BE2C (cell line): Measurements from ENCODE around the gene TK2.

Experiments used
- DNase-seq: peaks from one replicate; pipeline ENCODE4 v3.0.0-alpha.2; 2020
- H3K27me3 ChIP-seq: fragments of 250-450 bp; sonication (Bioruptor Pico); 2 replicates; pipeline ENCODE4 v1.5.1; 2020; ENCODE audit warnings: mild to moderate bottlenecking
- H3K36me3 ChIP-seq: fragments of 250-450 bp; sonication (Bioruptor Pico); 2 replicates; pipeline ENCODE4 v1.5.1; 2020; ENCODE audit warnings: mild to moderate bottlenecking
- H3K4me1 ChIP-seq: fragments of 250-450 bp; sonication (Bioruptor Pico); 2 replicates; pipeline ENCODE4 v1.5.1; 2020
- H3K4me3 ChIP-seq: 2 replicates; pipeline ENCODE4 v1.5.1; 2011; ENCODE audit warnings: low read depth, low read length
- H3K9me3 ChIP-seq: fragments of 250-450 bp; sonication (Bioruptor Pico); 2 replicates; pipeline ENCODE4 v1.5.1; 2020
- CTCF ChIP-seq: IDR thresholded peaks from 2 replicates; pipeline ENCODE4 v1.5.1; 2012; ENCODE audit warnings: mild to moderate bottlenecking, low read depth, low read length

Gene TK2

DNA sequence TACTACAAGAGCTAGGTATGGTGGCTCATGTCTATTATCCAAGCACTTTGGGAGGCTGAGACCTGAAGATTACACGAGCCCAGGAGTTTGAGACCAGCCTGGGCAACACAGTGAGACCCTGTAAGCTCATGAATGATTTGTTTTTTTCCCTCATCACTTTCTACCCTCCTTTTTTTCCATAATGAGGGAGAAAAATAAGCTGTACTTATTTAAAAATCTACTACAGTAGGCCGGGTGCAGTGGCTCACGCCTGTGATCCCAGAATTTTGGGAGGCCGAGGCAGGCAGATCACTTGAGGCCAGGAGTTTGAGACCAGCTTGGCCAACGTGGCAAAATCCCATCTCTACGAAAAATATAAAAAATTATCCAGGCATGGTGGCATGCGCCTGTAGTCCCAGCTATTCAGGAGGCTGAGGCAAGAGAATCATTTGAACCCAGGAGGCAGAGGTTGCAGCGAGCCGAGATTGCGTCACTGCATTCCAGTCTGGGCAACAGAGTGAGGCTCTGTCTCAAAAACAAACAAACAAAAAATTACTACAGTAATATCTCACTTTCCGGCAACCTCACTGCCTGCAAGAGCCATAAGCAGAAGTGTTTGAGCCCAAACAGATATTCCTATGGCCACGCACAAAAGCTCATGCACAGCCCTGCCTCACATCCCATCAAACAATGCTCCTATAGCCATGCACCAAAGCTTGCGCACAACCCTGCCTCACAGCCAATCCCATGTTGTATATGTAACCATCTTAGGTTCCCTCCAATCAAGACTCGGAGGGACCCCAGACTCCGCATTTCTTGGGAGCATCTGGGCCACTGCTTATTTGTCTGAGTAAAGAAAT lies 37.4 kb downstream of the TK2 start:
- Histone ChIP-seq H3K36me3 (no peaks in the 10 kb centered on the region), H3K4me3 (no peak overlapping the region), H3K27me3 (no peaks in the 10 kb centered on the region), H3K4me1 (peaks cover 22% of the 10 kb centered on the region), H3K9me3 (no peaks in the 10 kb centered on the region)
- TF ChIP-seq CTCF: no peak; the same call in 1 of the 2 replicates
- no peak for DNase-seq

GRCh38 chr16:66511602-66512271 lies 38.2 kb downstream of the TK2 start:
- Histone ChIP-seq H3K4me3 (no peak overlapping the region), H3K36me3 (no peaks in the 10 kb centered on the region)
- DNase-seq: peak; percentile 40

DNA sequence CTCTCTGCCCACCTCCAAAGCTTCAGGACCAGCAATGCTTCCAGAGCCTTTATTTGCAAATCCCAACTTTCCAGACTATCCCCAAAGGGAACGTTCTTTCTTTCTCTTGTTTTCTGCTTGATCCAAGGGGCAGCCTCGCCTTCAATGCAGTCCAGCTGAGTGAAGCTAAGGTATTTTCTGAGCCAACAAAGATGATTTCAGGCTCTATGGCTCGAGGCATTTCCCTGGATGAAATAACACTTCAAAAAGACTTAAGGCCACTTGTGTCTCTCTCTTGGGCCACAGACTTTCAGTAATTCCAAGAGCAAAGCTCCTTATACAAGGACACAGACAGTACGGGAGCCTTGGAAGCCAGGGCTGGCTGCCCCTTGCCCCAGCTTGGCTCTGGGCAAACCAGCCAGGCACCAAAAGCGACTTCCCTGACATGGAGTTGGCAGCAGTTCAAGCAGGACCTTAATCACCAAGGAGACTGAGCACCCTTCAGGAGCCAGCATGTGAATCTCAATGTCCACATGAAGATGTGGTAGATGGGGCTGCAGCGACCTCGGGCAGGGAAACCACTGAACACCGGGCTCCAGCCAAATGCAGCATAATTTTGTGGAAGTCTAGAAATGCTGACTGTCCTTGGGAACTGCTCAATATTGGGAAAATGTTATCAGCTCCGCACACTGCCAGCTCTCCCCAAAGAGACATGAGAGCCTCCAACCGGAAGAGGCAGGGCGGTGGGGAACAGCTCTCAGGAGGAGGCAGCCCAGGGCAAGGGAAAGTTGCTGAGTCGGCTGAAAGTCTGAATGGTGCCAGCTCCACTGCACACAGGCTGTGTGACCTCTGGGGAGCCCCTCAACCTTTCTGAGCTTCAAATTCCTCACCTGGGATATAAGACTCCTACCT lies 39.0 kb downstream of the TK2 start:
- Histone ChIP-seq H3K9me3 (no peaks in the 10 kb centered on the region), H3K27me3 (no peaks in the 10 kb centered on the region), H3K36me3 (no peaks in the 10 kb centered on the region), H3K4me1 (peaks cover 9% of the 10 kb centered on the region), H3K4me3 (no peak overlapping the region)
- DNase-seq: no peak
- TF ChIP-seq CTCF: no peak

More at GRCh38 chr16:66511602-66512271, 38.2 kb downstream of the TK2 start:
- Histone ChIP-seq H3K27me3 (no peaks in the 10 kb centered on the region), H3K9me3 (no peaks in the 10 kb centered on the region), H3K4me1 (peaks cover 15% of the 10 kb centered on the region)
- peak; percentile 50 for TF ChIP-seq CTCF

DNA sequence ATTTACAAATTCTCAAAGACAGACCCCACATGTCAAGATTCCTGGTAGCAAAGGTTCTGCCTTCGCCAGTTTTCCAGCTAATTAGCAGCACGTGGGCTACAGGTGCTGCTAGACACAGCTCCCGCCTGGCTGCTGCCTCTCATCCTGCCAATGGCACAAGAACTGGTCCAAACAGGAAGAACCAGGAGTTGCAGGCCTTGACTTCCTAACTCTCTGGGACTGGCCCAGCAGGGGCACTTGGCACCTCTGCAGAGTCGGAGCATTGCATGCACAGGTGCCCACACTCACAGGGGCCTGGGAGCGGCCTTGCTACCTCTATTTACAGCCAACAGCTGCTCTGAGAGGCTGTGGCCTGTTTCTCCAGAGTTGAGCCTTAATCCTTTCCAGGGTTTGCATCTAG lies 39.6 kb downstream of the TK2 start:
- no peak for TF ChIP-seq CTCF
- H3K4me1 ChIP-seq: peaks cover 9% of the 10 kb centered on the region

GRCh38 chr16:66509576-66509975 lies 40.3 kb downstream of the TK2 start:
- DNase-seq: no peak
- Histone ChIP-seq H3K4me1 (peaks cover 9% of the 10 kb centered on the region), H3K4me3 (no peak overlapping the region), H3K9me3 (no peaks in the 10 kb centered on the region), H3K27me3 (no peaks in the 10 kb centered on the region), H3K36me3 (no peaks in the 10 kb centered on the region)
- TF ChIP-seq CTCF: no peak

More for the DNA sequence above, 39.6 kb downstream of the TK2 start:
- DNase-seq: no peak
- H3K27me3 ChIP-seq: no peaks in the 10 kb centered on the region
- no peaks in the 10 kb centered on the region for H3K9me3 ChIP-seq
- no peak overlapping the region for H3K4me3 ChIP-seq
- no peaks in the 10 kb centered on the region for H3K36me3 ChIP-seq
